GM20431 (cell line): ENCODE measurements around the gene PHLDA3.

Experiments
- in situ Hi-C: fragments of 300-500 bp; cut with MseI, MboI; formaldehyde crosslinking; loops from one replicate; pipeline ENCODE4 v1.15.0; 2020; ENCODE audit warnings: low sequenced_read_pairs; ENCODE audit not compliant: unreplicated experiment

The PHLDA3 gene

GRCh38 chr1:201468501-201468843 is 516 bp downstream of the PHLDA3 start:
- in situ Hi-C loops, result no loop called here

GRCh38 chr1:201466492-201466891 is 2.5 kb downstream of the PHLDA3 start:
- in situ Hi-C loops, result no loop called here

GRCh38 chr1:201465698-201466290 is 3.2 kb downstream of the PHLDA3 start:
- in situ Hi-C loops, result no loop called here

- in situ Hi-C loops, result no loop called here
These were observed 5.9 kb downstream of the PHLDA3 start for GRCh38 chr1:201463071-201463552.

GRCh38 chr1:201461645-201462441 is 7.1 kb downstream of the PHLDA3 start:
- in situ Hi-C loops, result no loop called here

GRCh38 chr1:201460814-201461644 is 8.0 kb downstream of the PHLDA3 start:
- in situ Hi-C loops, result no loop called here

GRCh38 chr1:201459775-201460174 is 9.2 kb downstream of the PHLDA3 start:
- in situ Hi-C loops, result no loop called here

- in situ Hi-C loops, result no loop called here
These were observed 9.9 kb downstream of the PHLDA3 start for GRCh38 chr1:201459052-201459451.

GRCh38 chr1:201457508-201457960 is 11.5 kb downstream of the PHLDA3 start:
- in situ Hi-C loops, result no loop called here

- in situ Hi-C loops, result no loop called here
These were observed 12.3 kb downstream of the PHLDA3 start for GRCh38 chr1:201456499-201457309.

- in situ Hi-C loops, result no loop called here
These were observed 13.9 kb downstream of the PHLDA3 start for GRCh38 chr1:201455098-201455497.

GRCh38 chr1:201454608-201455007 is 14.4 kb downstream of the PHLDA3 start:
- in situ Hi-C loops, result no loop called here

GRCh38 chr1:201452866-201453265 is 16.1 kb downstream of the PHLDA3 start:
- in situ Hi-C loops, result no loop called here

GRCh38 chr1:201450721-201451291 is 18.2 kb downstream of the PHLDA3 start:
- in situ Hi-C loops, result no loop called here

GRCh38 chr1:201448990-201449389 is 20.0 kb downstream of the PHLDA3 start:
- in situ Hi-C loops, result no loop called here

GRCh38 chr1:201447903-201448871 is 20.8 kb downstream of the PHLDA3 start:
- in situ Hi-C loops, result no loop called here

- in situ Hi-C loops, result no loop called here
These were observed 23.7 kb downstream of the PHLDA3 start for GRCh38 chr1:201445310-201445709.

GRCh38 chr1:201444792-201445191 is 24.2 kb downstream of the PHLDA3 start:
- in situ Hi-C loops, result no loop called here
